GM20000 (cell line): Measurements from ENCODE around the gene ADAD2.

Source experiments
- DNase-seq: peaks from one replicate; pipeline ENCODE4 v3.0.0; 2012; ENCODE audit warnings: low spot score
- CTCF ChIP-seq: IDR thresholded peaks from 2 replicates; pipeline ENCODE4 v1.5.1; 2012; ENCODE audit warnings: mild to moderate bottlenecking, control low read depth; ENCODE audit errors: extremely low read depth, missing control alignments

The ADAD2 gene

GRCh38 chr16:84182104-84182503 is 8.9 kb upstream of the ADAD2 start:
- DNase-seq = peak; percentile 2
- no peak for TF ChIP-seq CTCF

GRCh38 chr16:84182680-84183571 is 8.0 kb upstream of the ADAD2 start:
- TF ChIP-seq CTCF = no peak
- no peak for DNase-seq

- DNase-seq = no peak
- no peak for TF ChIP-seq CTCF
Observed at GRCh38 chr16:84183572-84183875, 7.4 kb upstream of the ADAD2 start.

- no peak for DNase-seq
- no peak for TF ChIP-seq CTCF
Observed at GRCh38 chr16:84183911-84184591, 6.9 kb upstream of the ADAD2 start.

- no peak for DNase-seq
Observed at GRCh38 chr16:84184775-84185174, 6.2 kb upstream of the ADAD2 start.

GRCh38 chr16:84186685-84187437 is 4.1 kb upstream of the ADAD2 start, which contains the start of gene TAF1C:
TAF1C (minus strand) TSS chr16:84187057; CDS start chr16:84184988, 2,069 bp downstream.
- peak; percentile 98 for DNase-seq
- peak; percentile 88 for TF ChIP-seq CTCF

More at GRCh38 chr16:84184775-84185174, 6.2 kb upstream of the ADAD2 start:
- TF ChIP-seq CTCF = no peak
